B cell (primary cell): ENCODE data around the gene MBNL2. TPM values are rescaled to one million over a fixed set of nuclear protein-coding genes. Genes with fewer than 3 reads are reported as not detected.

Experiments used
- ATAC-seq: fragments of 200-7000 bp; cut with Tn5 transposase; one replicate; pipeline ENCODE4 v1.10.0; 2021; ENCODE audit warnings: low read depth, mild to moderate bottlenecking, moderate number of reproducible peaks, moderate library complexity
- CTCF ChIA-PET: fragments of 350-600 bp; sonication (Branson Sonifier 250); formaldehyde crosslinking; loops from one replicate; lab custom pipeline; 2021; ENCODE audit warnings: antibody characterized with exemption, inconsistent platforms; lab: Charles Lee
- POLR2A ChIA-PET: fragments of 350-600 bp; sonication (Branson Sonifier 250); formaldehyde crosslinking; loops from one replicate; lab custom pipeline; 2021; ENCODE audit warnings: antibody characterized with exemption; lab: Charles Lee
- DNase-seq: peaks from one replicate; pipeline ENCODE4 v3.0.0; 2013
- H2AFZ ChIP-seq: 2 replicates; pipeline ENCODE4 v1.6.1; 2012; ENCODE audit warnings: mild to moderate bottlenecking, low read depth, low read length; ENCODE audit not compliant: insufficient read depth, poor library complexity, severe bottlenecking
- H3K27ac ChIP-seq, 2 donors: 1 replicate in 1 of 2; 2 replicates in 1 of 2; pipeline ENCODE4 v1.5.1; 2012 to 2013; ENCODE audit warnings: low read length in 2 of 2, mild to moderate bottlenecking in 2 of 2, moderate library complexity in 1 of 2
- H3K27me3 ChIP-seq, 4 experiments: fragments of 200-600 bp in 1 of 4; sonication (generic) in 1 of 4; replicated peaks in 1 of 4; 1 replicate in 2 of 4; 2 replicates in 2 of 4; pipeline versions ENCODE4 v1.6.1 to v1.7.0; 2013 to 2016; ENCODE audit warnings: low read length in 3 of 4, mild to moderate bottlenecking in 2 of 4, mixed read lengths in 1 of 4, moderate library complexity in 1 of 4; ENCODE audit not compliant: insufficient read depth in 4 of 4, control insufficient read depth in 3 of 4; ENCODE audit errors: control extremely low read depth in 1 of 4
- H3K36me3 ChIP-seq, 2 experiments: replicated peaks in 1 of 2; 1 replicate in 1 of 2; 2 replicates in 1 of 2; pipeline versions ENCODE4 v1.6.1 to v1.7.1; 2013; ENCODE audit warnings: low read length in 1 of 2; ENCODE audit not compliant: insufficient read depth in 2 of 2, control insufficient read depth in 1 of 2; ENCODE audit errors: control extremely low read depth in 1 of 2, extremely low read depth in 1 of 2
- H3K4me1 ChIP-seq, 2 donors: fragments of 200-600 bp in 1 of 2; sonication (generic) in 1 of 2; 1 replicate in 1 of 2; 2 replicates in 1 of 2; pipeline versions ENCODE4 v1.5.1 to v1.6.1; 2013 to 2017; ENCODE audit warnings: low read length in 2 of 2; ENCODE audit not compliant: control insufficient read depth in 2 of 2, insufficient read depth in 2 of 2
- H3K4me2 ChIP-seq: replicated peaks from 2 replicates; pipeline ENCODE3; 2012; ENCODE audit warnings: mild to moderate bottlenecking, low read depth, low read length; ENCODE audit not compliant: poor library complexity, severe bottlenecking
- H3K4me3 ChIP-seq, 5 experiments: fragments of 200-600 bp in 1 of 5; sonication (generic) in 1 of 5; 1 replicate in 3 of 5; 2 replicates in 2 of 5; pipeline versions ENCODE4 v1.5.1 to v1.7.0; 2011 to 2016; ENCODE audit warnings: low read length in 4 of 5, mild to moderate bottlenecking in 4 of 5, low read depth in 2 of 5, control low read depth in 1 of 5, moderate library complexity in 1 of 5; ENCODE audit not compliant: insufficient read depth in 1 of 5; ENCODE audit errors: control extremely low read depth in 1 of 5, extremely low read depth in 1 of 5
- H3K79me2 ChIP-seq: fragments of 200-600 bp; sonication (generic); one replicate; pipeline ENCODE4 v1.6.0; 2016; ENCODE audit warnings: low read length; ENCODE audit not compliant: control insufficient read depth, insufficient read depth
- H3K9ac ChIP-seq: fragments of 200-600 bp; sonication (generic); 2 replicates; pipeline ENCODE4 v1.6.1; 2017; ENCODE audit warnings: mild to moderate bottlenecking, low read length, moderate library complexity
- H3K9me3 ChIP-seq, 3 donors: one replicate each; pipeline versions ENCODE4 v1.6.1 to v1.7.1; 2013; ENCODE audit warnings: low read length in 2 of 3; ENCODE audit not compliant: control insufficient read depth in 2 of 3, insufficient read depth in 1 of 3; ENCODE audit errors: control extremely low read depth in 1 of 3
- H4K20me1 ChIP-seq: 2 replicates; pipeline ENCODE4 v1.6.0; 2012; ENCODE audit warnings: mild to moderate bottlenecking, low read length; ENCODE audit not compliant: insufficient read depth, control insufficient read depth, poor library complexity, severe bottlenecking
- H3K27ac Mint-ChIP-seq: one replicate; pipeline ENCODE4 v1.8.0; 2021; ENCODE audit warnings: mixed read lengths
- H3K27me3 Mint-ChIP-seq: one replicate; pipeline ENCODE4 v1.8.0; 2021; ENCODE audit warnings: mixed read lengths
- H3K4me1 Mint-ChIP-seq: one replicate; pipeline ENCODE4 v1.8.0; 2021; ENCODE audit warnings: mixed read lengths
- H3K4me3 Mint-ChIP-seq: one replicate; pipeline ENCODE4 v1.8.0; 2021; ENCODE audit warnings: mixed read lengths
- H3K9me3 Mint-ChIP-seq: one replicate; pipeline ENCODE4 v1.8.0; 2022; ENCODE audit warnings: mixed read lengths; ENCODE audit not compliant: insufficient read depth
- EZH2 ChIP-seq: IDR thresholded peaks from 2 replicates; pipeline ENCODE4 v1.6.1; 2012; ENCODE audit warnings: borderline replicate concordance, low read depth, mild to moderate bottlenecking, moderate library complexity, low read length; ENCODE audit not compliant: insufficient read depth, poor library complexity, severe bottlenecking
- WGBS: methylation state at CpG from one replicate; pipeline ENCODE4 v1.1.5; 2013; ENCODE audit warnings: missing lambda C conversion rate; ENCODE audit not compliant: insufficient coverage; 5-methylcytosine and 5-hydroxymethylcytosine counted together
- intact Hi-C: fragments of 100-400 bp; cut with micrococcal nuclease; formaldehyde crosslinking; loops from one replicate; pipeline ENCODE4 v1.10.0; 2022
- polyA plus RNA-seq: library from polyadenylated mRNA; depleted of rRNA; stranded (reverse); fragments of >200 nt; gene quantifications from 2 replicates; pipeline ENCODE4 v1.2.3, GENCODE V29; 2012
- total RNA-seq, 2 donors: library from RNA; stranded (reverse); fragments of 120-200 nt in 1 of 2; gene quantifications; 1 replicate in 1 of 2; 2 replicates in 1 of 2; pipeline versions ENCODE4 v1.2.3 to v1.2.4, GENCODE V29; 2013 to 2022
- TF ChIP-seq, protein P1 (sequence below): fragments of 200-600 bp; IDR thresholded peaks from one replicate; pipeline ENCODE4 v1.8.0; 2022; ENCODE audit warnings: antibody characterized with exemption, mild to moderate bottlenecking

MBNL2 gene
- total and polyA plus RNA-seq, 2 donors (not counting 1 experiment from before 2014, with no cell fraction given), result 6.9 to 50.1 TPM

DNA sequence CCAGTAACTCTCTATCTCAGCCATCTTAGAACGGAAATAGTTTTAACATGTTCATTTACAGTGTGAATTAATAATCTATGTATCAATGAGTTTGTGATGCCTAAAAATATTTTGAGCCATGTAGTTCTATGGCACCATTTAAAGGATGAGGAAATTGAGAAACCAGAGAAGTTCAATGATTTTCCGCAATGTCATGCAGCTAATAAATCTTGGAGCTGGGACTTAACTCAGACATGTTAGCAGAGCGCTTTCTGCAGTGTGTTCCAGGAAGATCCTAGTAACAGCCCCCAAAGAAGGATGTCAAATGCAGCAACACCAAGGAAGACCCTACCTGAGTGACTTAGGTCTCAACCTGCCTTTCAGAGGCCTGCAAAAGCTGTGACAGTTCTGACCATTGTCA, 112.6 kb downstream of the MBNL2 start:
- H3K27ac ChIP-seq, result no peak overlapping the region
- no peak overlapping the region for H3K4me2 ChIP-seq
- DNase-seq, result no peak
- Mint-ChIP-seq H3K4me1 (no peaks in the 10 kb centered on the region), H3K9me3 (no peaks in the 10 kb centered on the region), H3K27me3 (no peaks in the 10 kb centered on the region), H3K4me3 (no peak overlapping the region), H3K27ac (no peak overlapping the region)
- H3K79me2 ChIP-seq, result peaks cover 3% of the 10 kb centered on the region
- intact Hi-C loops, result no loop called here
- no peak overlapping the region for H3K4me3 ChIP-seq
- no peaks in the 10 kb centered on the region for H3K4me1 ChIP-seq
- no peaks in the 10 kb centered on the region for H3K27me3 ChIP-seq
- POLR2A ChIA-PET, result no interaction called here
- no peaks in the 10 kb centered on the region for H3K9me3 ChIP-seq
- no peak overlapping the region for H2AFZ ChIP-seq
- no peak for ATAC-seq
- H3K9ac ChIP-seq, result no peak overlapping the region
- peaks cover 3 to 37% of the 10 kb centered on the region in 2 experiments for H3K36me3 ChIP-seq
- WGBS, result 100% methylated on average over 2 of the region's 3 CpGs
- no peak for TF ChIP-seq EZH2
- TF ChIP-seq, protein P1, sequence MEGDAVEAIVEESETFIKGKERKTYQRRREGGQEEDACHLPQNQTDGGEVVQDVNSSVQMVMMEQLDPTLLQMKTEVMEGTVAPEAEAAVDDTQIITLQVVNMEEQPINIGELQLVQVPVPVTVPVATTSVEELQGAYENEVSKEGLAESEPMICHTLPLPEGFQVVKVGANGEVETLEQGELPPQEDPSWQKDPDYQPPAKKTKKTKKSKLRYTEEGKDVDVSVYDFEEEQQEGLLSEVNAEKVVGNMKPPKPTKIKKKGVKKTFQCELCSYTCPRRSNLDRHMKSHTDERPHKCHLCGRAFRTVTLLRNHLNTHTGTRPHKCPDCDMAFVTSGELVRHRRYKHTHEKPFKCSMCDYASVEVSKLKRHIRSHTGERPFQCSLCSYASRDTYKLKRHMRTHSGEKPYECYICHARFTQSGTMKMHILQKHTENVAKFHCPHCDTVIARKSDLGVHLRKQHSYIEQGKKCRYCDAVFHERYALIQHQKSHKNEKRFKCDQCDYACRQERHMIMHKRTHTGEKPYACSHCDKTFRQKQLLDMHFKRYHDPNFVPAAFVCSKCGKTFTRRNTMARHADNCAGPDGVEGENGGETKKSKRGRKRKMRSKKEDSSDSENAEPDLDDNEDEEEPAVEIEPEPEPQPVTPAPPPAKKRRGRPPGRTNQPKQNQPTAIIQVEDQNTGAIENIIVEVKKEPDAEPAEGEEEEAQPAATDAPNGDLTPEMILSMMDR, result no peak
- peaks cover 14% of the 10 kb centered on the region for H4K20me1 ChIP-seq
- CTCF ChIA-PET, result interaction anchor here (1.9 kb wide), 1 partner anchor 225 kb away, joined by 11 read pairs; no protein-coding TSS in a partner anchor

DNA sequence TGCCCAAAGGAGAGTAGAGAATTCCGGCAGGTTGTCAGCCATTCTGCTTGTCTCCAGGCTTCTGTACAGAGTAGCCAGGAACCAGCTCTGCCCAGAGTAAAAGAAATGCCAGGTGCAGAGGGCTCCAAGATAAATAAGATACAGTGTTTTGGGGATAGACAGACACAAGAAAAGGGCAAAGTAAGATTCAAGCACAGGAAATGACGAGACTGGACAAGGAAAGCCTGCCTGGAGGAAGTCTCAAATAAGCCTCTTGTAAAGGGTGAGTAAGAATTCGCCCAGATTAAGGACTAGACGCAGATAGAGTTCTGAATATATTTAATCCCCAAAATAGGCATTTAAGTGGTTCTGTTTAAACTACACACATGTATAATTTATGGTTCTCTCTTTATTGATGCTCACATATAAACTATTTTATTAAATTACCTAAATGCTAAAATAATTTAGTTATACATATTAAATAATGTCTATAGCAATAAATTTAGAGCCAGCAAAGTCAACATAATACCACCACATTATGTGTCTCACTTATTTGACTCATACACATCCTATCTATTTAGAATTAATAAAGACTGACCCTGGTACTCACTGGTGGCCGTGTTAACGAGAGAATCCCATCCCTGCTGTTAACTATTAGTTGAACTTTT, 113.5 kb downstream of the MBNL2 start:
- Mint-ChIP-seq H3K27me3 (no peaks in the 10 kb centered on the region), H3K9me3 (no peaks in the 10 kb centered on the region), H3K4me3 (no peak overlapping the region), H3K4me1 (no peaks in the 10 kb centered on the region), H3K27ac (no peak overlapping the region)
- DNase-seq (no peak), ATAC-seq (no peak)
- H3K36me3 ChIP-seq, result peaks cover 3 to 37% of the 10 kb centered on the region in 2 experiments
- H3K4me1 ChIP-seq, result no peaks in the 10 kb centered on the region
- H3K27me3 ChIP-seq, result no peaks in the 10 kb centered on the region
- no peak overlapping the region for H3K9ac ChIP-seq
- H3K4me2 ChIP-seq, result no peak overlapping the region
- H3K9me3 ChIP-seq, result no peaks in the 10 kb centered on the region
- ChIA-PET CTCF (interaction anchor here (1.9 kb wide), 1 partner anchor 226 kb away, joined by 11 read pairs; no protein-coding TSS in a partner anchor), POLR2A (no interaction called here)
- H3K79me2 ChIP-seq, result no peaks in the 10 kb centered on the region
- intact Hi-C loops, result no loop called here
- peaks cover 12% of the 10 kb centered on the region for H4K20me1 ChIP-seq
- H3K4me3 ChIP-seq, result no peak overlapping the region
- H2AFZ ChIP-seq, result no peak overlapping the region
- 94% methylated on average over 2 of the region's 6 CpGs for WGBS
- TF ChIP-seq EZH2, result no peak
- TF ChIP-seq, protein P1, result no peak
- no peak overlapping the region for H3K27ac ChIP-seq
